Measurements from ENCODE around the gene TTC22.
"Not testable (repeated sequence)": the region's sequence is repeated elsewhere in the genome, so short reads cannot be mapped to it uniquely, and the experiment has no call there.

TTC22 gene

DNA sequence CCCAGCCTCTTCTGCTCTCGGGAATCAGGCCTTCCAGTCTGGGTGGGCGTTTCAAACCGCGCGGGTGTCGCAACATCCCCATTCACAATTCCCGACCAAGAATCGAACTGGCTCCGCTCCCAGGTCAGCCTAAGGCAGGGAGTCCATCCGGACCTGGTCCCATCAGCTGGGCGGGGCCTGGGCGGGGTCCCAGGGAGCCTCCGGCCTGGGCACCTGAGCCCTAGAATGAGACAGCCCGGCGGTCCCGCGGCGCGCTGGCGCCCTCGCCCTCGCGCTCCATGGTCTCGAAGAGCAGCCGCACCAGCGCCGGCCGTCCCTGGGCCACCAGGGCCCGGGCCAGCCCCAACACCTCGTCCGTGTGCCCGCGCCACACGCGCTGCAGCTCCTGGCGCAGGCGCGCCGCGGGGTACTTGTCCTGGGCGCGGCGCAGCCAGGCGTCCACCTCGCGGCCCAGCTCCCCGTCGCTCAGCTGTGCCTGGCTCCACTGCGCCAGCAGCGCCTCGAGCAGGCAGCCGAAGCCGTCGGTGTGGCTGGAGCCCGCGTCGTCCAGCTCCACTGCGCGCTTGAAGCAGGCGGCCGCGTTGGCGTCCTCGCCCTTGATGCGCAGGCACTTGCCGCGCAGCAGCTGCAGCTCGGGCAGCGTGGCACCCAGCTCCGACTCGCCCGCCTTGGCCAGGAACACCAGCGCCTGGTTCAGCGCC lies 19.9 kb downstream of the TTC22 start:
- no peak for DNase-seq

DNA sequence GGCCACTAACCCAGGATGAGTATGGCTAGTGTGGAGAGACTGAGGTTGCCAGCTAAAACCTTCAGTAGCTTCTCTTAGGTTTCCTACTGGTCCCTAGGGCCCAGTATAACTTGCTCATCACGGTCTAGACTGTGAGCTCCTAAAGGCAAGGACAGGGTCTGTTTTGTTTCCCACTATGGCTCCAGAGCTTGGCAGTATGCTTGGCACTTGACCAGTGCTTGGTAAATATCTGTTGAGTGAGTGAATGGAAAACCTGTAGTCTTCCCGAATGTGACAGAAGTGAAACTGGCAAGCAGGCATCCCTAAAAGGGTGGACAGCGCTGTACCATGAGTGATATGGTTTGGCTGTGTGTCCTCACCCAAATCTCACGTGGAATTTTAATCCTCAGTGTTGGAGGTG lies 23.7 kb downstream of the TTC22 start:
- DNase-seq, result no peak

DNA sequence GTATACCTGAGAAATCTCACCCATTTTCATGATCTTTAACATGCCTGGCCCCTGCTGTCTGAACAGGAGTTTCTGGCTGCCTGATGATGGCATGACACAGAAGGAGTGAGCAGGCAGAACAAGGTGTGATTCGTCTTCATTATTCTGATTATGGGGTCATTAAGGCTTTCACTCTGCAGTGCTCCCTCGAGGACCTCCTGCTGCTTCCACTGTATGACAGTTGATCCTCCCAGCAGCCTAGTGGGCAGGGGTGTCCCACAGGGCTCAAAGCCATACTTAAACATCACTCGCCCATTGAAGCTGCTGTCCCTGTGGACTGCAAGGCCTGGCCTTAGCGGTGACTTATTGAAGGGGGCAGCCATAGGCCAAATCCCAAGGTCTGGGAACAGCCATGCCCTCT lies 24.1 kb downstream of the TTC22 start:
- DNase-seq, result no peak

DNA sequence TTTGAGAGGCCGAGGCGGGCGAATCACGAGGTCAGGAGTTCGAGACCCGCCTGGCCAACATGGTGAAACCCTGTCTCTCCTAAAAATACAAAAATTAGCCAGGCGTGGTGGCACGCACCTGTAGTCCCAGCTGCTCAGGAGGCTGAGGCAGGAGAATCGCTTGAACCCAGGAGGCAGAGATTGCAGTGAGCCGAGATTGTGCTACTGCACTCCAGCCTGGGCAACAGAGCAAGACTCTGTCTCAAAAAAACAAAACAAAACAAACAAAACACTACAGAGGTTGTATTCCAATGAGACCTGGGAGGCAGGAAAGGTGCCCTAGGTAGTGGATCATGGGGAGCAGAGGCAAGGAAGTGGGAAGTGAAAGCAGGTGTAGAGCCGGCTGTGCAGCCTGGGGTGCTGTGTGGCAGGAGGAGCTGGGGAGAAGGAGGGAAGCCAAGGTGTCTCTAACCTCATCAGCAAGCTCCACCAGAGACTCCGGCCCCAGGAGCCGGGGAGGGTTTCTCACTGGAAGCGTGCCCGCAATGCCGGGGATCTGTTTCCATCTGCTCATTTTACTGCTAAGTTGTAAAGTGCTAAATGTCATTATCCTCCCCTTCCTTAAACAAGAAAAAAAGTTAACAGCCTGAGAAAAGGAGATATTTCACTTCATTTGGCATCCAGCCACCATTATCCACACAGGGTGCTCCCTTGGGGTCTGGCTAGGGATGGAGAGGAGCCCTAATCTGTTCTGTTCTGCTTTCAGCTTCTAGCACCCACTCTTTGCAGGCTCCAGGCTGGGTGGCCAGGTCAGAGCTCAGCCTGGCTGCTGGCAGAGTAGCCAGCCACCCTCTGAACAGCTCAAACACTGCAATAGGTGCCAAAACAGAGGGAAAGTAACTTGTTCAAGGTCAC lies 25.0 kb downstream of the TTC22 start:
- DNase-seq, result not testable (repeated sequence)

DNA sequence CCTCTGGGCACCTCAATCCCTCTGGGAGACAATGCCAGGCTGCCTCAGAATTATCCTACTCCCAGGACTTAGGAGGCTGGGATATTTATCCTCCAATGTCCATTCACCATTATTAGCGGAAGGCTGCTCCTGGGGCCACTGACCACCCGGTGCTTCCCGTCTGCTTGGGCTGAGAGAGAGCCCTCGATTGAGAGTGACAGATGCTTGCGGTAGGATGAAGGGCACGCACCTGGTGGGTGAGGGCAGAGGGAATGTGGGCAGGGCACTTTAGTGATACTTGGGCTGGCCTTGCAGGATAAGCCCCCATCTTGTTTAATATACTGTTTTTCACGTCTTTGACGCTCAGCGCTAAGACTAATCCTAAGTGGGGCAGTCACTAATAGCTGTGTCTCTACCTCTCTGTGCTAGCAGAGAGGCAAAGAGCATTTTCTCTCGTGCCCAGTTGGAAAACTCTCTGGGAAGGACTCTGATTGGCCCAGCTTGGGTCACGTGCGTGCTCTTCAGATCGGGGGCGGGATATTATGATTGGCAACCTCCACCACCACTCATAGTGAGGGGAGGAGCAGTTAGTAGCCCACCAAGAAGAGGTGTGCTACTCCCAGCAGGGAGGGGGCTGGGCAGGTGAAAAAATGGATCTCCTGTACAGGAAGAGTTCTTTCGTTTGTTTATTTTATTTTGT lies 26.2 kb downstream of the TTC22 start:
- peak; percentile 24 for DNase-seq

DNA sequence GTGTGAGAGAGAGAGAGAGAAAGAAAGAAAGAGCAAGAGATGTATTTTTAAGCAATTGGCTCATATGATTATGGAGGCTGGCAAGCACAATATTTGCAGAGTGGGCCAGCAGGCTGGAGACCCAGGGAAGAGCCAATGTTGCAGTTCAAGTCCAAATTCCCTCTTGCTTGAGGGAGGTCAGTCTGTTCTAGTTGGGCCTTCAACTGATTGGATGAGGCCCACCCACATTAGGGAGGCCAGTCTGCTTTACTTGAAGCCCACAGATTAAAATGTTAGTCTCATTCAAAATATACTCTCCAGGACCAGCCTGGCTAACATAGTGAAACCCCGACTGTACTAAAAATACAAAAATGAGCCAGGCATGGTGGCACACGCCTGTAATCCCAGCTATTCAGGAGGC lies 28.2 kb downstream of the TTC22 start:
- no peak for DNase-seq

DNA sequence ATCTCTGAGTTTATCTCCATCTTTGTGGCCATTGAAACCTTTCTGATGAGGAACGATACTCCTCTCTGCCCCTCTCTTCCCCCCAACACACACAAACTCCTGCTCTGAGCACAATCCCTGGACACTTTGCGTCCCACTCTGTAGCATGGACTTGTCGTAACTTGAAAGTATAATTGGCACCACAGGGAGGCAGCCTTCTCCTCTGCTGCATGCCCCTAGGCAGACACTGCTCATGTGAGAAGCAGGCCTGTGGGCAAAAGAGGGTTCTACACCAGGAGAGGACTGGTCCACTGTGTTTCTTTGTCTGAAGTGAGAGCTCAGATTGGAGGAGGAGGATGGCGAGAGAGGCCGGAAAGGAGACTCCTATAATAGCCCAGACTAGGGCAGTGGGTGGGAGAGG lies 33.0 kb downstream of the TTC22 start:
- DNase-seq, result no peak

DNA sequence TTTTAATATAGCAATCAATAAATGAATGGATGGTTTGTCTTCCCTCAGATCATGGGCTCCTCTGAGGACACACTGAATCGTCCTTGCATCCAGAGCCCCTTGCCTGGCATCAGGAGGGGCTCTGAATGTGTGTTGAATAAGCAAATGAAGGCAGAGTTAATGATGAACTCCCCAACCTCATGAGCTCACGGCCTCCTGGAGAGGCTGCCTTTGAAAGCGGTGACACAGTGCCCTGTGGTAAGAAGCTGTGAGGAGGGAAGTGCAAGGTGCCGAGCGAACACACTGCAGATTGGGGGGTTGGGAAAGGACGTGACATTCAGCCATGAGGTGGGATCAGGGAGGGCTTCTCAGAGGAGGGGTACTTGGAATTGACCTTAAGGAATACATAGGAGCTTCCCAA lies 33.6 kb downstream of the TTC22 start:
- DNase-seq, result no peak

DNA sequence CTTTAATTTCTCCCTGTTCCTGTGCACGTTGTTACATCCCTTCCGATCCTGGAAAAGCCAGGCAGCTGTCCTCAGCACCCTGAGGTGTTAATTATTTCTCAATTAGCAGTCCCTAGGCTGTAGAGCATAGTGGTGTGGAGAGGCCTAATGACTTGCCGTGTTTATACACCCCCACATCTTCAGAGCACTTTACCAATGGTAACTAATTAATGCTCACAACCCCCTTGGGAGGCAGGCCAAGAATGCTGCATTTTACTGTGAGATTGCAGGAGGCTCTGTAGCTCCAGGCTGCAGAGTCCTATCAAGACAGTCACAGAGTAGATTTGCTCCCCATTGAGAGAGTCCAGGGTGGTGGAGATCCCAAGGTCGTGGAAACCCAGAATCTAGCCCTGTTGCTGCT lies 34.4 kb downstream of the TTC22 start:
- no peak for DNase-seq

DNA sequence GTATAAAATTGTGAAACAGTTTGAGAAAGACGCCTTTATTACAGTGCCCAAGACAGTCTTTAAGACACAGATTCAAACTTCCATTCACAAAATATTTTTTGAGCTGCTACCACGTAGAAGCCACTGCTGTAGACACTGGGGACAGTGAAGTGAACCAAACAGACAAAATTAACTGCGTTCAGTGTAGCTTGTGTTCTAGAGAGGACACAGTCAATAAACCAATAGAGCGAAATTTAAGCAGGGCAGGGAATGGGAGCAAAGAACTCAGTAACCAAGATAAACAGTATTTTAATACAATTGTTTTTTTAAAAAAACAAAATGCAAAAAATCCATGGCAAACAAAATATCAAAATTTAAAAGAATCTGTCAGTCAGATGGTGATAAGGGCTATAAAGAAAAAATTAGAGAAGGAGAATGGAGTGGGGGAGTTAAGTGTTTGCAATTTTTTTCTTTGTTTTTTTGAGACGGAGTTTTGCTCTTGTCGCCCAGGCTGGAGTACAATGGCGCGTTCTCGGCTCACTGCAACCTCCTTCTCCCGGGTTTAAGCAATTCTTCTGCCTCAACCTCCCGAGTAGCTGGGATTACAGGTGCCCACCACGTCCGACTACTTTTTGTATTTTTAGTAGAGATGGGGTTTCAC lies 36.1 kb downstream of the TTC22 start:
- DNase-seq, result no peak

DNA sequence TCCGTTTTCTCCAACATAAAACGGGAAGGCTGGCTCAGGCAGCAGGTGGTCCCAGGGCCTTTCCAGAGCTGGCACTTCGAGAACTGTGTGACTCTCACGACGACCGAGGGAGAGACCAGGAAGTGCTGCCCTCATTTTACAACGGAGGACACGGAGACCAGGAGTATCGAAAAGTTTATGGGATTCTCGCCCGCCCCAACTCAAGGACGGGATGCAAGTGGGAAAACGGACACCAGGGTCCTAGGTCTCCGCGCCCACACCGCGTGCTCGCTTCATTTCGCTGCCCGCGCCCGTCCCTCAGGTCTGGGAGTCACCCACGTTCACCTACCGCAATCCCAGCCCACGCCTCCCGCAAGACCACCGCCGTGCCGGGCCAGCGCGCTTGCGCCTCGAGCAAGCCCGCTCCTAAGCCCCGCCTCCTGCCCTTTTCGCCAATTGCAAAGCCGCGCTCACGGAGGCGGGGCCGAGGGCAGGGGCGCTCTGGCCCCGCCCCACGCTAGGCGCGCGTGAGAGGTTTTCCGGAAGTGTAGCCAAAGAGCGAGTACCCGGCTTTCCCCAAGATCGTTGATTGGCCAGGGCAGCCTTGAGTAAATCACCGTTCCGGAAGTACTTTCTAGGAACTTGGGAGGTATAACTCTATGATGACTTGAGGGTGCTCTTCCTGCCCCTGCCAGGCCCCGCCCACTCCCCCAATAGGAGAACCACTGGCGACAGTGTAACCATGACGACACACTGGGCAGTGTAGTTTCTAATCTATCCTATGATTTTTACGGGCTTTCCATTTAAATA lies 36.8 kb downstream of the TTC22 start, which contains the start of gene PARS2:
Gene PARS2 (minus strand): TSS at position 391 of the 789 bp plus-strand sequence. CDS start 5,362 bp downstream, outside the sequence.
- peak; percentile 98 for DNase-seq

DNA sequence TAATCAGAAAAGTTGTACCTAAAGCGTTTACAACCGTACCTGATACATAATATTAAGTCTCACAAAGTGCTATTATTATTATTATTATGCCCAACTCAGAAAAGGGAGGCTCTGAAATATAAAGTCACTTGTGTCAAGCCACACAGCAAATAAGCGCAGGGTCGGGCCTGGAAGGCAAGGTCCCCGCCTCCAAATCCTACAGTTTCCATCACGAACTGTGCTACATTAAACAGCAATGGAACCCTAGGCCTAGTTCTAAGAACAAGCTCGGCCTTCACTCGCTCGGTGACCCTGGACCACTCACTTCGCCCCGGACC lies 37.3 kb downstream of the TTC22 start:
- no peak for DNase-seq

DNA sequence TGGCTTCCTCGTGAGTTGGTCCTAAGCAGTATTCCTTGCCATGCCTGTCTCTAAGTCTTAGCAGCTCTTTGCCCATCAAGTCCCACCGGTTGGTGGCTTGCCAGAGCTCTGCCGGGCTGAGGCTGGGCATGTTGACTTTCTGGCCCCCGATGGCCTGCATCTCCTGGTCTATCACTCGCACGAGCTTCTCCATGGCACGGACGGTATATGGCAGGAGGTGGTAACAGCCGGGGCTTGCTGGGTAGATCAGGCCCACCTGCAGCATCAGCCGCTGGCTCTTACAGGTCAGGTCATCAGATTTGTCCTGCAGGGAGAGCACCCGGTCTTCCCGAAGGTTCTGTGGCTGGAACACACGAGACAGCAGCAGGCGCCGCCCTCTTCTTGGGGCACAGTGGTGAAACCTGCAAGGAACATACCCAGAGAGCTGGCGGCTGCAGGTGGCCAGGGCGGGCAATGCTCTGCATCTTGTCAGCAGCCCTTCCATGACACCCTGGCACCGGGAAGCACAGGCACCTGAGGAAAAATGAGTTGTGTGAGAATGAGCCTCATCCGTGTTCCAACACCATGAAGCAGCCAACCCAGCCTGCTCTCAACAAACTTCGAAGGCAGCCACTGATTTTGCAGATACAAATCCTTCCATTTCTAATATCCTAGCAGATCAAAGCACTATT lies 42.3 kb downstream of the TTC22 start:
- no peak for DNase-seq

DNA sequence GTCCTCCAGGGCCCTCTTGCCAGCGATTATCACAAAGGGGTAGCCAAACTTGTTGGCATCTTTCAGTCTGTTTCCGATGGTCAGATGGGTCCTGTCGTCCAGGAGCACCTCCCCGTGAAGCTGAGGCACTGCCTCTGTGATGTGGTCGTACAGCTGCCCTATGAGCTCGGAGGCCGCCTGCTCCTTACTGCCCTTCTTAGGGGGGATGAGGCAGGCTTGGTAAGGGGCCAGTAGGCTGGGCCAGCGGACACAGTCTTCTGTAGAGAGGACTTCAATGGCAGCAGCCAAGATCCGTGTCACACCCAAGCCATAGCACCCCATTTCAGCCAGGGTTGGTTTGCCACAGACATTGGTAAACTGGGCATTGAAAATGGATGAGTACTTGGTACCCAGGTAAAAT lies 43.3 kb downstream of the TTC22 start:
- DNase-seq, result no peak

DNA sequence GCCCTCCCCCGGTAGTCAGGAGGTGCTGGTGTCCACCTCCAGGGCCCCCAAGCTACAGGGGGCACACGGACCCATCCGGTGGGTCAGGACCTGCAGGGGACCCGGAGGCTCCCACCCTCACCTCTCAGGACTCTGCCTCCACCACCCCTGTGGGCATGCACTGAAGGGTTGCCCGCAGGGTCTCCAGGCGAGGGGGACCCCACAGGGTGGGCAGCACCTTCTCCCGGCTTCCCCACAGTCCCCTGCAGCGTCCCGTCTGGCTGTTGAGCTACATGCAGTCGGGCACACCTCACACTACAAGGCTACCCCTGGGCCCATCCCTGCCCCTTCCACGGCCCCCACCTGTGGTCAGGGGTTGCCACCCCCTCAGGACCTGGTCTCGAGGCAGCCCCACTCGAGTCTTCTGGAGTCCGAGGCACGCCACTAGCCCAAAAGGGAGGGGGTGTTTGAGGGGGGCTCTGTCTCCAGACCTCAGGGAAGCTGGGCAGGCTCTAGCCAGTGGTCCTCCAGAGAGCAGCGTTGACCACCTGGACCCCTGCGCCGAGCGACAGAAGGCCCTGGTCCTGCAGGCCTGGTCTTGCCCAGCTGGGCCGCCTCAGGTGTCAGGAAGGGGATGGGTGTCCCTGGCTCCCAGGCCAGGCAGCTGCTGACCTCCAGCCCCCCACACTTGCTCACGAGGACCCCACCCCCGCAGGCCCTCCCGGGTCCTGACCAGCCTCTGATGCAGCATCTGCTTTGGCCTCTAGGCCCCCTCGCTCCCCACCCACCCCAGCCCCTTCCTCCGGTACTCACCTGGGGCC lies 46.4 kb downstream of the TTC22 start:
- DNase-seq, result no peak

DNA sequence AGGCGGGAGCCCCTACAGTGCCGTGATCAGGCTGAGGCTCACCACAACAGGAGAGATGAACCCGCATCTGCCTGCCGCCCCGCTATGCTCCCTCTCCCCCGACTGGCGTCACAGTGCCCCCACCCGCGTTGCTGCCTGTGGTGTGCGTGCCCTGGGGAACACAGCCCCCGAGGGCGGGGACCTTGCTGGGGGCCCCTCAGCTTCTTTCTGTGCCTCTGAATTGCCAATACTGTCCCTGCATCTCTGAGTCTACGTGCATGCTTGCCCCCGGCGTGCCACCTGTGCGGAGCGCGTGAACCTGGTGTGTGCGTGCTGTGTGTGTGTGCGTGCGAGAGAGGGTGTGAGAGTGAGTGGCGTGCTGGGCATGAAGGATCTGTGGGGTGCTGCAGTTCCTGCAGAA lies 47.1 kb downstream of the TTC22 start:
- no peak for DNase-seq

DNA sequence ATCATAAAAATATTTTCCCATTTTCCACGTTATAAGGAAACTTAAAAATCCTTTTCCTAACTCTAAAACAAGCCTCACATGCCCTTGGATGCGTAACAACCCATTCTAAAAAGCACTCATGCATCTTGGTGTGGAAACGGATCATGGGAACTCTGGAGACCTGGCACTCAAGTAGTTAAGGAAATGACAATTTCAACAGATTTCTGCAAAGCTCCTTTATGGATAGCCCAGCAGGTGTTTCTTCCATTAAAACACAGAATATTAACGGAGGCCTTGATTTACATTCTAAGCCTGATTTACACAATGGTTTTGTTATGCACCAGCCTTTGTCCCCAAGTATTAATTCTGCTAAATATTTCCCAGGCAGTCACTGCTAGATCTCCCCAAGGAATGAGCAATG lies 49.7 kb downstream of the TTC22 start:
- DNase-seq, result no peak

DNA sequence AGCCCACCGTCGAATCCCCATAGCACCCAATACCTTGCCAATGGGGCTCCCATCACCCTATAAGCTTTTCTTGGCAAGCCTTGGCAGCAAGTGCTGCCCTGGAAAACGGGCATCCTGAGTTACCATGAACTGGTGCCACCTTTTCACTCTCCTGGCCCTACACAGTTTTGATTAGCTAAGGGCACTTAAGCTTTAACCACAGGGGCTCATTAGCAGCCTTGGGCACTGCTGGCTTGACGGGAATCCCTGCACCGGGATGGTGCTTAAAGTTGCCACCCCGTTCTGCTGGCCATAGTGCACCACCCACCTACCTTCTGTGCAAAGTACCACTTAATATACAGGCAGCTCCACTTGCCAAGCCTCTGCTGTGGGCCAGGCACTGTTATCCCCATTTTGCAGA lies 50.5 kb downstream of the TTC22 start:
- DNase-seq, result no peak

DNA sequence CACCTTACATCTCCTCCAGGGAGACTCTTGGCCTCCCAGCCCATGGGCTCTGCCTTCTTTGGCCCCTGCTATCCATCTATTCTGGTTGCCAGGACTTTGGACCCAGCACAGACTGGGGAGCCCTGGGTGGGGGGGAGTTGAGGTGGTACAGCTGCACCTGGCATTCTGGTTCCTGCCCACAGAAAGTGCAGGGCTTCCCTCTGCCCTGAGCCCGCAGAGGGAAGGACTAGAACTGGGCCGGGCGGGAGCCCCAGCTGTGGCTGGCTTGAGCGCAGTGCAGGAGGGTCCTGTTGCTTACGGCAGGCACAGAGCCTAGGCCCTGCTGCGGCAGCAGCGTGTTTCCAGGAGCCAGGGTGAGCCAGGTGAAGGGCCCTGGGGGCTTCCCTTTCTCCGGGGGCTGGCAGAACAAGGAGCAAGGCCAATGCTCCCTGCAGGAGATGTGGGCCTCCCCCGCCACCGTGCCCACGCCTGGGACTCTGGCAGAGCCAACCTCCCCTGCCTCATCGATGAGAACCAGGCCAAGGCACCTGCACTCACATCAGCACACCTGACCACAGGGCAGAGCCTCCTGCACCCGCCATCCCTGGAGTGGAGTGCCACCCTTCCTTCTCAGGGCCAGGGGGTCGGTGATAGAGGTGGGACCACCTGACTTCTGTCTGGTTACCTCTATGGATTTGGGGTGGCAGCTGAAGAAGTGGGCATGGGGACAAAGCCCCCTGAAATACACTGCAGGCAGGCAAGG lies 52.9 kb downstream of the TTC22 start:
- no peak for DNase-seq

DNA sequence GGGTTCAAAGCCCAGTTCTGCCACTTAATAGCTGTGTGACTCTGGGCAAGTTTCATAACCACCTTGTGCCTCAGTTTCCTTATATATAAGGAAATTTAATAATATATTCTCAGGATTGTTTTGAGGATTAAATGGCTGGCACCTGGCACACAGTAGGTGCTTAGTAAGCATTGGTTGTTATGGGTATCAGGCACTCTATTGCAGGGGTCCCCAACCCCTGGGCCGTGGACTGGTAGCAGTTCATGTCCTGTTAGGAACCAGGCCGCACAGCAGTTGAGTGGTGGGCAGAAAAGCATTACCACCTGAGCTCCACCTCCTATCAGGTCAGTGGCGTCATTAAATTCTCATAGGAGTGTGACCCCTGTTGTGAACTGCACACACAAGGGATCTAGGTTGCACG lies 55.3 kb downstream of the TTC22 start:
- no peak for DNase-seq

Data from SHP77 treated with DMSO at 0.1 percent for 48 hours (cell line).